ENCODE results near the gene CXorf38.

GRCh38 chrX:40615976-40616375, 31.4 kb downstream of the CXorf38 start:
- TF ChIP-seq EZH2phosphoT487 (IDR thresholded peaks at IDR 0.05; ENCODE audit: insufficient read depth, low read depth) (no peak), EZH2 (IDR thresholded peaks at IDR 0.05; ENCODE audit: insufficient read depth, poor library complexity, severe bottlenecking) (no peak)

All from GM23248 (cell line).